HepG2 (cell line): ENCODE data around the gene FAM193A.

Source experiments
- BATF2 ChIP-seq: sonication (generic); formaldehyde crosslinking; IDR thresholded peaks from 2 replicates; pipeline ENCODE4 v1.8.0; 2022; ENCODE audit warnings: mild to moderate bottlenecking, missing genetic modification reagents, moderate library complexity
- MXI1 ChIP-seq: IDR thresholded peaks from 3 replicates; pipeline ENCODE4 v1.6.1; 2012; ENCODE audit warnings: low read depth, low read length, inconsistent platforms, borderline replicate concordance
- POLR2A ChIP-seq, 2 experiments: IDR thresholded peaks; 2 replicates each; pipeline ENCODE4 v1.6.1; 2011; ENCODE audit warnings: low read depth in 2 of 2, low read length in 2 of 2, mild to moderate bottlenecking in 1 of 2, moderate library complexity in 1 of 2; ENCODE audit not compliant: insufficient read depth in 1 of 2
- SMC3 ChIP-seq: IDR thresholded peaks from 2 replicates; pipeline ENCODE4 v1.6.1; 2011; ENCODE audit warnings: low read length, improper control_type of control experiment
- TCF12 ChIP-seq, 2 experiments: fragments of 450-650 bp in 1 of 2; sonication (generic) in 1 of 2; formaldehyde crosslinking in 1 of 2; IDR thresholded peaks; 2 replicates each; pipeline versions ENCODE4 v1.6.1 to v1.8.0; 2017 to 2022; ENCODE audit warnings: antibody characterized with exemption in 1 of 2, mild to moderate bottlenecking in 1 of 2, missing genetic modification reagents in 1 of 2, moderate library complexity in 1 of 2
- TFE3 ChIP-seq: IDR thresholded peaks from 2 replicates; pipeline ENCODE4 v1.6.1; 2016
- YY1 ChIP-seq: IDR thresholded peaks from 2 replicates; pipeline ENCODE4 v1.6.1; 2011; ENCODE audit warnings: low read length, low read depth, moderate library complexity, mild to moderate bottlenecking; ENCODE audit not compliant: insufficient read depth, insufficient replicate concordance
- ZNF644 ChIP-seq: IDR thresholded peaks from 2 replicates; pipeline ENCODE4 v1.6.1; 2016; ENCODE audit warnings: low read depth
- ZNF746 ChIP-seq: sonication (generic); formaldehyde crosslinking; IDR thresholded peaks from 2 replicates; pipeline ENCODE4 v1.8.0; 2022; ENCODE audit warnings: mild to moderate bottlenecking, missing genetic modification reagents
- TF ChIP-seq, protein P1 (sequence below): sonication (generic); formaldehyde crosslinking; IDR thresholded peaks from 2 replicates; pipeline ENCODE4 v1.5.0; 2020; ENCODE audit warnings: mild to moderate bottlenecking, missing genetic modification reagents, moderate library complexity

DNA sequence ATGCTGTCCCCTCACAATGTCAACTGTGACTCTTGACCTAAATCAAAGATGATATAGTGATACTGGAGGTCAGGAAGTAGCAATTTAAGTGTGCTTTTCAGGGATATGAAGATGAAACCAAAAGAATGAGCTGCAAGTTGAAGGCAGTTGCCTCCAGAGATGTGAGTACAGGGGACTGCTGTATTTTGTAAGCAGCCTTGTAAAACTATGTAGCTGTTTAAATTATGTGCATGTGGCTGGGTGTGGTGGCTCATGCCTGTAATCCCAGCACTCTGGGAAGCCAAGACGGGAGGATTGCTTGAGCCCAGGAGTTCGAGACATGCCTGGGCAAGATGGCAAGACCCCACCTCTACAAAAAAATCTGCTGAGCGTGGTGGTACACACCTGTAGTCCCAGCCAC is 234.8 kb downstream of the FAM193A start:
- TF ChIP-seq POLR2A (IDR thresholded peaks at IDR 0.05; ENCODE audit: insufficient read depth in 1 of 2, low read depth in 2 of 2, low read length in 2 of 2) (no peak), TFE3 (no peak), BATF2 (CRISPR knock-in tag) (no peak), ZNF746 (CRISPR knock-in tag) (no peak), ZNF644 (no peak), SMC3 (no peak), YY1 (no peak), TCF12 (IDR thresholded peaks at IDR 0.05) (no peak), TCF12 (CRISPR knock-in tag; IDR thresholded peaks at IDR 0.05) (no peak), MXI1 (no peak)
- TF ChIP-seq, protein P1, sequence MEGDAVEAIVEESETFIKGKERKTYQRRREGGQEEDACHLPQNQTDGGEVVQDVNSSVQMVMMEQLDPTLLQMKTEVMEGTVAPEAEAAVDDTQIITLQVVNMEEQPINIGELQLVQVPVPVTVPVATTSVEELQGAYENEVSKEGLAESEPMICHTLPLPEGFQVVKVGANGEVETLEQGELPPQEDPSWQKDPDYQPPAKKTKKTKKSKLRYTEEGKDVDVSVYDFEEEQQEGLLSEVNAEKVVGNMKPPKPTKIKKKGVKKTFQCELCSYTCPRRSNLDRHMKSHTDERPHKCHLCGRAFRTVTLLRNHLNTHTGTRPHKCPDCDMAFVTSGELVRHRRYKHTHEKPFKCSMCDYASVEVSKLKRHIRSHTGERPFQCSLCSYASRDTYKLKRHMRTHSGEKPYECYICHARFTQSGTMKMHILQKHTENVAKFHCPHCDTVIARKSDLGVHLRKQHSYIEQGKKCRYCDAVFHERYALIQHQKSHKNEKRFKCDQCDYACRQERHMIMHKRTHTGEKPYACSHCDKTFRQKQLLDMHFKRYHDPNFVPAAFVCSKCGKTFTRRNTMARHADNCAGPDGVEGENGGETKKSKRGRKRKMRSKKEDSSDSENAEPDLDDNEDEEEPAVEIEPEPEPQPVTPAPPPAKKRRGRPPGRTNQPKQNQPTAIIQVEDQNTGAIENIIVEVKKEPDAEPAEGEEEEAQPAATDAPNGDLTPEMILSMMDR (CRISPR knock-in tag): no peak
